ENCODE results near the gene SEMA5B. TPM values are rescaled to one million over a fixed set of nuclear protein-coding genes. Genes with fewer than 3 reads are reported as not detected.

The SEMA5B gene
- total RNA-seq, 1 donor from 2014 or later, result 1.1 TPM

DNA sequence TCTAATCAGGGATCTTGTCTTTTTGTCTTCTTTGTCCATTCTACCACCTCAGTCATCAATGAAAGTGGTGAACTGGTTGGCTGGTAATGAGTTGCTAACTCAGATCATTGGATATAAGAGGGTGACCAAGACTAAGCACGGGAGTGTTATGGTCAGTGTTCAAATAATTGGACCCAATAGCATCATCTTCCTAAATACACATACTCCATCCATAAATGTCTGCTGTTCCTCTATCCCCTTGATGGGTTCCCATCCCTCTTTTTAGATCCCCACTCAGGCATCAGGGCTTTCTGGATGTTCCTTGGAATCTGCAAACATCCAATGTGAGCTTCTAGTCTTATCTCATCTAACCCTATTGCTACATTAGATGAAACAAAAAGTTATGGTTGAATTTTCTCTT, 3.5 kb downstream of the SEMA5B start:
- DNase-seq (ENCODE audit: low spot score), result no peak
- Mint-ChIP-seq H3K4me1 (ENCODE audit: unreplicated experiment) (peaks cover 15% of the 10 kb centered on the region), H3K27me3 (ENCODE audit: unreplicated experiment) (peaks cover 4% of the 10 kb centered on the region), H3K36me3 (ENCODE audit: low read depth, unreplicated experiment) (no peaks in the 10 kb centered on the region), H3K27ac (ENCODE audit: unreplicated experiment) (no peak overlapping the region), H3K9me3 (ENCODE audit: unreplicated experiment) (no peaks in the 10 kb centered on the region), H3K4me3 (ENCODE audit: unreplicated experiment) (no peak overlapping the region)
- TF ChIP-seq, protein P1, sequence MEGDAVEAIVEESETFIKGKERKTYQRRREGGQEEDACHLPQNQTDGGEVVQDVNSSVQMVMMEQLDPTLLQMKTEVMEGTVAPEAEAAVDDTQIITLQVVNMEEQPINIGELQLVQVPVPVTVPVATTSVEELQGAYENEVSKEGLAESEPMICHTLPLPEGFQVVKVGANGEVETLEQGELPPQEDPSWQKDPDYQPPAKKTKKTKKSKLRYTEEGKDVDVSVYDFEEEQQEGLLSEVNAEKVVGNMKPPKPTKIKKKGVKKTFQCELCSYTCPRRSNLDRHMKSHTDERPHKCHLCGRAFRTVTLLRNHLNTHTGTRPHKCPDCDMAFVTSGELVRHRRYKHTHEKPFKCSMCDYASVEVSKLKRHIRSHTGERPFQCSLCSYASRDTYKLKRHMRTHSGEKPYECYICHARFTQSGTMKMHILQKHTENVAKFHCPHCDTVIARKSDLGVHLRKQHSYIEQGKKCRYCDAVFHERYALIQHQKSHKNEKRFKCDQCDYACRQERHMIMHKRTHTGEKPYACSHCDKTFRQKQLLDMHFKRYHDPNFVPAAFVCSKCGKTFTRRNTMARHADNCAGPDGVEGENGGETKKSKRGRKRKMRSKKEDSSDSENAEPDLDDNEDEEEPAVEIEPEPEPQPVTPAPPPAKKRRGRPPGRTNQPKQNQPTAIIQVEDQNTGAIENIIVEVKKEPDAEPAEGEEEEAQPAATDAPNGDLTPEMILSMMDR (IDR thresholded peaks at IDR 0.05; ENCODE audit: unreplicated experiment), result no peak

- H3K36me3 Mint-ChIP-seq (ENCODE audit: low read depth, unreplicated experiment), result no peaks in the 10 kb centered on the region
- peaks cover 1% of the 10 kb centered on the region for H3K27me3 Mint-ChIP-seq (ENCODE audit: unreplicated experiment)
Measured at GRCh38 chr3:123021996-123022510, 5.5 kb downstream of the SEMA5B start.

DNA sequence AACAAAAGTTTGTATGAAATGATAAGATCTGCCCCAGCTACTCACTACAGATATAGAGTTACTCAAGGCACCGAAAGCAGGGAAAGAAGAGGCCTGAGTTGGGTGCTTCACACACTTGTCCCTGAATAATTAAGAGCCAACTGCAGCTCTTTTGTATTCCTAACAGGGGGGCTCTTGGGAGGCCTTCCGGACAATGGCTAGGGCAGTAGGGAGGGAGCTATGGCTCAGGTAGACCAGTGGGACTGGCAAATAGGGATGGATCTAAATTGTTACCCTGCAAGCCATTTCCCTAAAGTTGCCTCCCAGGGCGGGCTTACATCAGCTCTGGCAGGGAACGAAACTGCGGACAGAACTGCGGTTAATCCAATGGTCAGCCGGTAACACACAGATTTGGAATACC, 6.2 kb downstream of the SEMA5B start:
- H3K9me3 Mint-ChIP-seq (ENCODE audit: unreplicated experiment), result no peaks in the 10 kb centered on the region
- peaks cover 4% of the 10 kb centered on the region for H3K4me1 Mint-ChIP-seq (ENCODE audit: unreplicated experiment)
- no peak overlapping the region for H3K4me3 Mint-ChIP-seq (ENCODE audit: unreplicated experiment)
- H3K36me3 Mint-ChIP-seq (ENCODE audit: low read depth, unreplicated experiment), result no peaks in the 10 kb centered on the region
- no peak for DNase-seq (ENCODE audit: low spot score)
- peaks cover 1% of the 10 kb centered on the region for H3K27me3 Mint-ChIP-seq (ENCODE audit: unreplicated experiment)
- H3K27ac Mint-ChIP-seq (ENCODE audit: unreplicated experiment), result no peak overlapping the region
- TF ChIP-seq, protein P1 (IDR thresholded peaks at IDR 0.05; ENCODE audit: unreplicated experiment), result no peak

More at GRCh38 chr3:123021996-123022510, 5.5 kb downstream of the SEMA5B start:
- no peaks in the 10 kb centered on the region for H3K9me3 Mint-ChIP-seq (ENCODE audit: unreplicated experiment)
- DNase-seq (ENCODE audit: low spot score), result no peak
- peaks cover 4% of the 10 kb centered on the region for H3K4me1 Mint-ChIP-seq (ENCODE audit: unreplicated experiment)
- TF ChIP-seq, protein P1 (IDR thresholded peaks at IDR 0.05; ENCODE audit: unreplicated experiment), result no peak
- no peak overlapping the region for H3K4me3 Mint-ChIP-seq (ENCODE audit: unreplicated experiment)
- H3K27ac Mint-ChIP-seq (ENCODE audit: unreplicated experiment), result no peak overlapping the region

DNA sequence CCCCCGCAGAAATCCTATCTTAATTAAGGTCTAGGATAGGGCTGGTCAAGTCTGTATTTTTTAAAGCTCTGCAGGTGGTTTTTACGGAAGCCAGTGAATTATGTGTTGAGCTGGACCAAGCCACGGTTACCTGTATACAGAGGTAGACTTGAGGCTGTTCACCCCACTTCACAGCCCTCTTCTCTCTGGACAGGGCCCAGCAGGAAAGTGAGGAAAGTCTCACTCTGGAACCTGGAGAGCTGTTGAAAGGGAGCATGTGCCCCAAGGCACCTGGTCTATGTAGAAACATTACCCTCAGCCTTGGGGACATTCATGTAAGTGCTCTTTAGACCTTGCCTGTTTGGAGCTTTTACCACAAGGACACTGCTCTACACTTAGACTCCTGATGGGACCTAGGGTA, 6.9 kb downstream of the SEMA5B start:
- Mint-ChIP-seq H3K9me3 (ENCODE audit: unreplicated experiment) (no peaks in the 10 kb centered on the region), H3K27me3 (ENCODE audit: unreplicated experiment) (peaks cover 1% of the 10 kb centered on the region), H3K36me3 (ENCODE audit: low read depth, unreplicated experiment) (no peaks in the 10 kb centered on the region), H3K4me3 (ENCODE audit: unreplicated experiment) (no peak overlapping the region), H3K27ac (ENCODE audit: unreplicated experiment) (no peak overlapping the region), H3K4me1 (ENCODE audit: unreplicated experiment) (peaks cover under 1% of the 10 kb centered on the region)
- TF ChIP-seq, protein P1 (IDR thresholded peaks at IDR 0.05; ENCODE audit: unreplicated experiment), result no peak
- DNase-seq (ENCODE audit: low spot score), result no peak

DNA sequence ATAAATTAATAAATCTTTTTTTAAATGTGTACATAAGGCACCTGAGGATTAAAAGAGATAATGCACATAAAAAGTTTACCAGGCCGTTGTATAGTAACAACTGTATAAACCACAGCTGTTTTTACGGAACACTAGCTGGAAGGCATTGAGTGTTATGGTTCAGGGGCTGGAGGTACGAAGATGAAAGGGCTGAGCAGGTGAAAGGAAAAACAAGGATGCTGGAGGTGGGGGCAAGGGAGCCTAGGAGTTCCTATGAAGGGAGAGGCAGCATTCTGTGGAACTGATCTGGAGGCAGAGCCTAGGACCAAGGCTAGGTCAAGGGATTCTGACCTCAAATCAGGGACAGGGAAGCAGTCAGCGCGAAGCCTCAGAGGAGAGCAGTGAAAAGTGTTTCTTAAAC, 8.0 kb downstream of the SEMA5B start:
- no peak for DNase-seq (ENCODE audit: low spot score)
- Mint-ChIP-seq H3K36me3 (ENCODE audit: low read depth, unreplicated experiment) (no peaks in the 10 kb centered on the region), H3K27me3 (ENCODE audit: unreplicated experiment) (no peaks in the 10 kb centered on the region), H3K9me3 (ENCODE audit: unreplicated experiment) (no peaks in the 10 kb centered on the region), H3K4me1 (ENCODE audit: unreplicated experiment) (no peaks in the 10 kb centered on the region), H3K27ac (ENCODE audit: unreplicated experiment) (no peak overlapping the region), H3K4me3 (ENCODE audit: unreplicated experiment) (no peak overlapping the region)
- TF ChIP-seq, protein P1 (IDR thresholded peaks at IDR 0.05; ENCODE audit: unreplicated experiment), result no peak
